Nephron (organoid): ENCODE results near the gene CREB3L2.

Experiments used
- H3K27ac Mint-ChIP-seq, 3 experiments: 2 replicates each; pipeline ENCODE4 v1.8.0; 2020; ENCODE audit warnings: mixed read lengths in 3 of 3, mild to moderate bottlenecking in 2 of 3, moderate library complexity in 1 of 3
- H3K27me3 Mint-ChIP-seq: 2 replicates; pipeline ENCODE4 v1.8.0; 2021; ENCODE audit warnings: low read depth, mild to moderate bottlenecking, moderate library complexity, mixed read lengths
- H3K36me3 Mint-ChIP-seq: 2 replicates; pipeline ENCODE4 v1.8.0; 2020; ENCODE audit warnings: low read depth, mixed read lengths
- H3K4me1 Mint-ChIP-seq: 2 replicates; pipeline ENCODE4 v1.8.0; 2020; ENCODE audit warnings: mixed read lengths
- H3K4me3 Mint-ChIP-seq, 3 experiments: 2 replicates each; pipeline ENCODE4 v1.8.0; 2020; ENCODE audit warnings: mild to moderate bottlenecking in 3 of 3, mixed read lengths in 3 of 3, moderate library complexity in 2 of 3
- H3K9me3 Mint-ChIP-seq: 2 replicates; pipeline ENCODE4 v1.8.0; 2020; ENCODE audit warnings: mixed read lengths
- TF ChIP-seq, protein P1 (sequence below), 3 experiments: fragments of 200-600 bp; sonication (generic); IDR thresholded peaks; one replicate each; pipeline ENCODE4 v1.5.0; 2021; ENCODE audit warnings: antibody characterized with exemption in 3 of 3; ENCODE audit not compliant: unreplicated experiment in 3 of 3

The CREB3L2 gene

GRCh38 chr7:137850972-137851945 is 150.6 kb downstream of the CREB3L2 start:
- H3K36me3 Mint-ChIP-seq, result peaks cover 4% of the 10 kb centered on the region
- TF ChIP-seq, protein P1, sequence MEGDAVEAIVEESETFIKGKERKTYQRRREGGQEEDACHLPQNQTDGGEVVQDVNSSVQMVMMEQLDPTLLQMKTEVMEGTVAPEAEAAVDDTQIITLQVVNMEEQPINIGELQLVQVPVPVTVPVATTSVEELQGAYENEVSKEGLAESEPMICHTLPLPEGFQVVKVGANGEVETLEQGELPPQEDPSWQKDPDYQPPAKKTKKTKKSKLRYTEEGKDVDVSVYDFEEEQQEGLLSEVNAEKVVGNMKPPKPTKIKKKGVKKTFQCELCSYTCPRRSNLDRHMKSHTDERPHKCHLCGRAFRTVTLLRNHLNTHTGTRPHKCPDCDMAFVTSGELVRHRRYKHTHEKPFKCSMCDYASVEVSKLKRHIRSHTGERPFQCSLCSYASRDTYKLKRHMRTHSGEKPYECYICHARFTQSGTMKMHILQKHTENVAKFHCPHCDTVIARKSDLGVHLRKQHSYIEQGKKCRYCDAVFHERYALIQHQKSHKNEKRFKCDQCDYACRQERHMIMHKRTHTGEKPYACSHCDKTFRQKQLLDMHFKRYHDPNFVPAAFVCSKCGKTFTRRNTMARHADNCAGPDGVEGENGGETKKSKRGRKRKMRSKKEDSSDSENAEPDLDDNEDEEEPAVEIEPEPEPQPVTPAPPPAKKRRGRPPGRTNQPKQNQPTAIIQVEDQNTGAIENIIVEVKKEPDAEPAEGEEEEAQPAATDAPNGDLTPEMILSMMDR (IDR thresholded peaks at IDR 0.05; ENCODE audit: unreplicated experiment in 3 of 3), result no peak
- H3K27me3 Mint-ChIP-seq, result peaks cover 32% of the 10 kb centered on the region
- H3K4me3 Mint-ChIP-seq, result no peak overlapping the region
- no peaks in the 10 kb centered on the region for H3K4me1 Mint-ChIP-seq
- no peak overlapping the region for H3K27ac Mint-ChIP-seq
- H3K9me3 Mint-ChIP-seq, result no peaks in the 10 kb centered on the region

DNA sequence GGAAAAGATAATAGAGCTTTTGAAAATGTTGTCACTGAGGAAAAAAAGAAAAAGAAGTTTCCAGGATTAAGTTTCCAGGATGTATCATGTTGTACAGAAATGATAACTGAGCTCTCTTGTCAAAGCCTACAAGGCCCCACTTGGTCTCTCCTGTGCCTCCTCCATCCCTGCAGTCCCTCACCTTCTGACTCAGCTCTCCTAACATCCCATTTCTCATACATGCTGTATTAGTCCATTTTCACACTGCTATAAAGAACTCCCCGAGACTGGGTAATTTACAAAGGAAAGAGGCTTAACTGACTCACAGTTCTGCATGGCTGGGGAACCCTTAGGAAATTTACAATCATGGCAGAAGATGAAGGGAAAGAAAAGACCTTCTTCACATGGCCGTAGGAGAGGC is 151.3 kb downstream of the CREB3L2 start:
- Mint-ChIP-seq H3K9me3 (no peaks in the 10 kb centered on the region), H3K27me3 (peaks cover 38% of the 10 kb centered on the region), H3K4me3 (no peak overlapping the region), H3K36me3 (peaks cover 4% of the 10 kb centered on the region), H3K27ac (no peak overlapping the region), H3K4me1 (peaks cover 6% of the 10 kb centered on the region)
- TF ChIP-seq, protein P1 (IDR thresholded peaks at IDR 0.05; ENCODE audit: unreplicated experiment in 3 of 3), result no peak

DNA sequence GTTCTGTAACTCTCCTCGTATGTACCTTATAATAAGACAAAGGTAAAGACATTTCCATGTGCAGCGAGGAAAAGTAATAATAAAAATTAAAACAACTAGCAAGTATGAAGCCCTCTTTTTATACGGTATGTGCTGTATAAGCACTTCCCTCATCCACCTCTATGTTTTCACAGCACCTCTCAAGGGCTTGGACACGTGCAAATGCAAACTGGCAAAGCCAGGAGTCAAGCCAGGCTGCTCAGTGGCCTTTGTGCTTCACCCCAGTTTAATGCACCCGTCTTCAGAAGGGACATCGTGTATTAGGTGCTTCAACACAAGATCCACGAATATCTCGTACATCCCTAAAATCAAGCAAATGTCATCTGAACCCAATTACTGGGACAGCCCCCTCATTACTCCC is 153.8 kb downstream of the CREB3L2 start:
- TF ChIP-seq, protein P1 (IDR thresholded peaks at IDR 0.05; ENCODE audit: unreplicated experiment in 3 of 3), result no peak
- no peaks in the 10 kb centered on the region for H3K9me3 Mint-ChIP-seq
- peaks cover 4% of the 10 kb centered on the region for H3K36me3 Mint-ChIP-seq
- peaks cover 16% of the 10 kb centered on the region for H3K4me1 Mint-ChIP-seq
- peak overlapping the region; percentile 36 to 56 (median 54) for H3K4me3 Mint-ChIP-seq
- peaks cover 63% of the 10 kb centered on the region for H3K27me3 Mint-ChIP-seq
- H3K27ac Mint-ChIP-seq, result no peak overlapping the region

DNA sequence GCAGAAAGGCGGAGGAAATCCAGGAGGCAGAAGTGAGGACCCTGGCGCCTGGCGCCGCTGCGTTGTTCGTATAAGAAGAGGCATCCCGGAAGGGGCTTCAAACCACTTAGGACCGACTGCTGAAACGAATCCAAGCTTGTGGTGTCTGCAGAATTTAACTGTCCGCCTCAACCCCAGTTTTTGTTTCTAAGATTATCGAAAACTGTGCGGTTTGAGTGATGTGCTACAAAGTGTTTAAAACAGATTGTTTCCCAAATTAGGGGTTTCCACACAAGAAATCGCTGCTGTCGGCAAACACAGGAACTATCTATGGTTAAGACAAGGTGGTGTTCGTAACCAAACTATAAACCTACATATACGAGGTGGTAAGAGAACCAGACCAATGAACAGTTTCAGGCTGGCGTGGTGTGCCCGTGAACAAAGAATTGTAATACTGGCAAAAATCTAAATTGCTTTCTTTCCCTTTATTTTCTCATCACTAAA is 154.3 kb downstream of the CREB3L2 start:
- Mint-ChIP-seq H3K36me3 (peaks cover 4% of the 10 kb centered on the region), H3K4me3 (peak overlapping the region; percentile 51 to 60 (median 56)), H3K27me3 (peaks cover 64% of the 10 kb centered on the region), H3K4me1 (peaks cover 16% of the 10 kb centered on the region), H3K27ac (no peak overlapping the region), H3K9me3 (no peaks in the 10 kb centered on the region)
- TF ChIP-seq, protein P1 (IDR thresholded peaks at IDR 0.05; ENCODE audit: unreplicated experiment in 3 of 3), result no peak

DNA sequence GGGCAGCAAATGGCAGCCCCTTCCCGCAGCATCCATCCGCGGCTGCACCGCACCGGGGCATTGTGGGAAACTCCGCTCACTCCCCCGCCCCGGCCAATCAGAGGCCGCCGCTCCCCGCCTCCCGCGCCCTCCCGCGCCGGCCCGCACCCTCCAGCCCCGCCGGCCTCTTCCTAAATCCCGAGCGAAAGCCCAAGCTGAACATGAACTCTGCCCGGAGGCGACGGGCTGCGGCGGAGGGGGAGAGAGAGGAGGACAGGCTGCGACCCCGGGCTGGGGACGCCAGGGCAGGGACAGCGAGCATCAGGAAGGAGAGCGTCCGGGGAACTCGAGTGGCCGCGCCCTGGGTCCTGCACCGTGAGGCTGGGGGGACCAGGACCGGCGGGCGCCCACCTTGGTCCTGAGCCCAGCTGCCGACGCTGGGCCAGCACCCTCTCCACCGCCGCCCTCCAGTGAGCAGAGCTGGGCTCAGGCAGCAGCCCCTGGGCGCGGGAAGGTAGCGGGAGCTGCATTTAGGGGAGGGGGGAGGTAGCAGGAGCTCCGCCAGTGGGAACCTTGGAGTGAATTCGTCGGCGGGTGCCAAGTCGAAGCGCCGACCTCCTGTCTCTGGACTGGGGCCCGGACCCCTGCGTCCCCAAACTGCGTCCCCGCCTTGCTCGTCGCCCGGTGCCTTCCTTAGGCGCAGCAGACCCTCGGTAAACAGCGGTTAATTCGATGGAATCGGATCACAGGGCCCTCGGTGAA is 154.9 kb downstream of the CREB3L2 start, which contains the start of gene DGKI:
Gene DGKI (minus strand): TSS at position 148 of the 741 bp plus-strand sequence.
- Mint-ChIP-seq H3K27me3 (peaks cover 64% of the 10 kb centered on the region), H3K36me3 (peaks cover 4% of the 10 kb centered on the region), H3K9me3 (no peaks in the 10 kb centered on the region), H3K4me3 (peak within 1 kb of the TSS; percentile 64 to 75 (median 74)), H3K4me1 (peaks cover 16% of the 10 kb centered on the region), H3K27ac (no peak within 1 kb of the TSS)
- TF ChIP-seq, protein P1 (IDR thresholded peaks at IDR 0.05; ENCODE audit: unreplicated experiment in 3 of 3), result no peak
